H9 (cell line): Measurements from ENCODE around the gene GPR157. TPM values are rescaled to one million over a fixed set of nuclear protein-coding genes. Genes with fewer than 3 reads are reported as not detected.
"Not testable (repeated sequence)": the region's sequence is repeated elsewhere in the genome, so short reads cannot be mapped to it uniquely, and the experiment has no call there.

Experiments used
- DNase-seq: peaks from one replicate; pipeline ENCODE4 v3.0.0-alpha.2; 2017
- H2AFZ ChIP-seq: one replicate; pipeline ENCODE4 v1.6.1; 2013; ENCODE audit warnings: mild to moderate bottlenecking, low read length, control low read depth, moderate library complexity
- H2AK5ac ChIP-seq: 2 replicates; pipeline ENCODE4 v1.6.1; 2013; ENCODE audit warnings: low read length, control low read depth, mixed read lengths; ENCODE audit not compliant: insufficient read length
- H2BK120ac ChIP-seq: one replicate; pipeline ENCODE4 v1.6.1; 2013; ENCODE audit warnings: low read depth, mild to moderate bottlenecking, low read length, control low read depth, inconsistent platforms; ENCODE audit not compliant: poor library complexity, severe bottlenecking
- H2BK12ac ChIP-seq: 2 replicates; pipeline ENCODE4 v1.6.1; 2013; ENCODE audit warnings: low read length, control low read depth, mixed read lengths, low read depth; ENCODE audit not compliant: insufficient read length
- H2BK15ac ChIP-seq: 2 replicates; pipeline ENCODE4 v1.6.1; 2013; ENCODE audit warnings: low read depth, low read length, control low read depth
- H2BK20ac ChIP-seq: one replicate; pipeline ENCODE4 v1.6.1; 2013; ENCODE audit warnings: low read depth, mild to moderate bottlenecking, low read length, control low read depth, inconsistent platforms; ENCODE audit not compliant: poor library complexity, severe bottlenecking
- H2BK5ac ChIP-seq: 2 replicates; pipeline ENCODE4 v1.6.1; 2013; ENCODE audit warnings: low read length, control low read depth, mixed read lengths; ENCODE audit not compliant: insufficient read length
- H3K14ac ChIP-seq: 2 replicates; pipeline ENCODE4 v1.6.1; 2013; ENCODE audit warnings: low read length, control low read depth; ENCODE audit not compliant: insufficient read depth
- H3K18ac ChIP-seq: 2 replicates; pipeline ENCODE4 v1.6.1; 2013; ENCODE audit warnings: low read depth, mild to moderate bottlenecking, mixed read lengths, low read length, control low read depth; ENCODE audit not compliant: insufficient read length
- H3K23ac ChIP-seq: 2 replicates; pipeline ENCODE4 v1.6.1; 2013; ENCODE audit warnings: low read length, control low read depth, mixed read lengths, low read depth; ENCODE audit not compliant: insufficient read length
- H3K23me2 ChIP-seq: 2 replicates; pipeline ENCODE4 v1.6.1; 2013; ENCODE audit warnings: low read depth, mild to moderate bottlenecking, mixed read lengths, low read length, control low read depth; ENCODE audit not compliant: insufficient read length, poor library complexity, severe bottlenecking
- H3K27ac ChIP-seq: 2 replicates; pipeline ENCODE4 v1.5.1; 2013; ENCODE audit warnings: low read length, control low read depth, mixed read lengths, low read depth; ENCODE audit not compliant: insufficient read length
- H3K27me3 ChIP-seq: 2 replicates; pipeline ENCODE4 v1.6.1; 2013; ENCODE audit warnings: low read length, control low read depth, inconsistent platforms; ENCODE audit not compliant: insufficient read depth
- H3K4ac ChIP-seq: 2 replicates; pipeline ENCODE4 v1.6.1; 2013; ENCODE audit warnings: low read depth, mild to moderate bottlenecking, control low read depth, inconsistent platforms, low read length, moderate library complexity
- H3K4me1 ChIP-seq: 2 replicates; pipeline ENCODE4 v1.6.1; 2013; ENCODE audit warnings: low read length, control low read depth, inconsistent platforms; ENCODE audit not compliant: insufficient read depth
- H3K4me2 ChIP-seq: 2 replicates; pipeline ENCODE4 v1.6.1; 2013; ENCODE audit warnings: low read length, control low read depth, mixed read lengths; ENCODE audit not compliant: insufficient read length, insufficient read depth
- H3K56ac ChIP-seq: 2 replicates; pipeline ENCODE4 v1.6.1; 2013; ENCODE audit warnings: low read depth, mild to moderate bottlenecking, mixed read lengths, low read length, control low read depth; ENCODE audit not compliant: insufficient read length
- H3K79me1 ChIP-seq: 2 replicates; pipeline ENCODE4 v1.6.1; 2013; ENCODE audit warnings: low read depth, mild to moderate bottlenecking, moderate library complexity, low read length, control low read depth, inconsistent platforms; ENCODE audit not compliant: insufficient read depth, poor library complexity, severe bottlenecking
- H3K79me2 ChIP-seq: 2 replicates; pipeline ENCODE4 v1.6.1; 2013; ENCODE audit warnings: low read length, control low read depth, inconsistent platforms; ENCODE audit not compliant: insufficient read depth
- H3K9ac ChIP-seq: 2 replicates; pipeline ENCODE4 v1.6.1; 2013; ENCODE audit warnings: low read length, control low read depth, mixed read lengths; ENCODE audit not compliant: insufficient read length; ENCODE audit errors: extremely low read depth
- H3K9me3 ChIP-seq: one replicate; pipeline ENCODE4 v1.6.1; 2013; ENCODE audit warnings: low read depth, low read length, inconsistent platforms; ENCODE audit not compliant: control insufficient read depth
- H3T11ph ChIP-seq: one replicate; pipeline ENCODE4 v1.6.1; 2013; ENCODE audit warnings: mild to moderate bottlenecking, low read length, control low read depth, inconsistent platforms
- H4K20me1 ChIP-seq: one replicate; pipeline ENCODE4 v1.6.1; 2013; ENCODE audit not compliant: control insufficient read depth, insufficient read length, insufficient read depth
- H4K5ac ChIP-seq: 2 replicates; pipeline ENCODE4 v1.6.1; 2013; ENCODE audit warnings: low read depth, mild to moderate bottlenecking, mixed read lengths, low read length, control low read depth; ENCODE audit not compliant: insufficient read length
- H4K8ac ChIP-seq: replicated peaks from 2 replicates; pipeline ENCODE4 v1.6.1; 2013; ENCODE audit warnings: low read length, control low read depth, mixed read lengths, low read depth; ENCODE audit not compliant: insufficient read length
- H4K91ac ChIP-seq: 2 replicates; pipeline ENCODE4 v1.6.1; 2013; ENCODE audit warnings: low read depth, mild to moderate bottlenecking, moderate library complexity, mixed read lengths, low read length, control low read depth; ENCODE audit not compliant: insufficient read length
- H3K27ac Mint-ChIP-seq, 3 experiments: 2 replicates in 2 of 3; 3 replicates in 1 of 3; pipeline ENCODE4 v1.8.0; 2020 to 2021; ENCODE audit warnings: mixed read lengths in 3 of 3, mild to moderate bottlenecking in 1 of 3, moderate library complexity in 1 of 3
- H3K27me3 Mint-ChIP-seq: 2 replicates; pipeline ENCODE4 v1.8.0; 2021; ENCODE audit warnings: low read depth, mild to moderate bottlenecking, moderate library complexity, mixed read lengths
- H3K36me3 Mint-ChIP-seq, 3 experiments: 2 replicates in 2 of 3; 3 replicates in 1 of 3; pipeline ENCODE4 v1.8.0; 2020 to 2021; ENCODE audit warnings: low read depth in 3 of 3, mixed read lengths in 3 of 3; ENCODE audit not compliant: insufficient read depth in 1 of 3
- H3K4me1 Mint-ChIP-seq, 2 experiments: 2 replicates each; pipeline ENCODE4 v1.8.0; 2020; ENCODE audit warnings: mixed read lengths in 2 of 2
- H3K4me3 Mint-ChIP-seq, 2 experiments: 2 replicates in 1 of 2; 3 replicates in 1 of 2; pipeline ENCODE4 v1.8.0; 2020 to 2021; ENCODE audit warnings: mild to moderate bottlenecking in 2 of 2, mixed read lengths in 2 of 2, moderate library complexity in 1 of 2
- H3K9me3 Mint-ChIP-seq, 2 experiments: 2 replicates in 1 of 2; 3 replicates in 1 of 2; pipeline ENCODE4 v1.8.0; 2020; ENCODE audit warnings: mild to moderate bottlenecking in 2 of 2, mixed read lengths in 2 of 2, moderate library complexity in 1 of 2
- WGBS: extraction: QIAGEN DNeasy Blood & Tissue Kit; methylation state at CpG from one replicate; pipeline ENCODE4 v1.1.7; 2013; ENCODE audit warnings: missing lambda C conversion rate, low lambda C conversion rate, mixed read lengths; ENCODE audit not compliant: insufficient read length; ENCODE audit errors: extremely low coverage; 5-methylcytosine and 5-hydroxymethylcytosine counted together
- total RNA-seq: library from RNA; stranded (reverse); gene quantifications from 2 replicates; pipeline ENCODE4 v1.2.1, GENCODE V29; 2021
- TF ChIP-seq, protein P1 (sequence below): fragments of 200-600 bp; sonication (generic); conservative IDR thresholded peaks from 3 replicates; pipeline ENCODE4 v1.8.0; 2021; ENCODE audit warnings: antibody characterized with exemption, mild to moderate bottlenecking

Gene GPR157
- total RNA-seq, 1 experiment from 2014 or later: 3.8 TPM

DNA sequence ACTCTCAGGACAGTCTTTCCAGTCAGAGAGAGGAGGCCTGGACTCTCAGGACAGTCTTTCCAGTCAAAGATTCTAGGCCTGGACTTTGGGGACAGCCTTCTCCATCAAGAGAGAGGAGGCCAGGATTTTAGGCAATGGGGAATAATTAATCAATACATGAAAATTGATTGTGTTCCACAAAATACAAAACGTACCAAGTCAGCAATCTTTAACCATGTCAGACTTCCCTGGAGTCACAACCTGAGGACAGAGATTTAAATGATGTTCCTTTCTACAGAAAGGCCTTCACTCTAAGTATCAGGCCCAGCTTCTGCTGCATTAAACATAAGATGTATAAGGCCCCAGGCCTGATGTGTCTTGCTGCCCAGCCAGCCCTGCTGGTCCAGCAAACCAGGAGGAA, 27.0 kb upstream of the GPR157 start:
- H3K4me1 Mint-ChIP-seq: no peaks in the 10 kb centered on the region
- H3K56ac ChIP-seq: no peak overlapping the region
- H3K4ac ChIP-seq: no peak overlapping the region
- H3K27ac Mint-ChIP-seq: no peak overlapping the region
- TF ChIP-seq, protein P1, sequence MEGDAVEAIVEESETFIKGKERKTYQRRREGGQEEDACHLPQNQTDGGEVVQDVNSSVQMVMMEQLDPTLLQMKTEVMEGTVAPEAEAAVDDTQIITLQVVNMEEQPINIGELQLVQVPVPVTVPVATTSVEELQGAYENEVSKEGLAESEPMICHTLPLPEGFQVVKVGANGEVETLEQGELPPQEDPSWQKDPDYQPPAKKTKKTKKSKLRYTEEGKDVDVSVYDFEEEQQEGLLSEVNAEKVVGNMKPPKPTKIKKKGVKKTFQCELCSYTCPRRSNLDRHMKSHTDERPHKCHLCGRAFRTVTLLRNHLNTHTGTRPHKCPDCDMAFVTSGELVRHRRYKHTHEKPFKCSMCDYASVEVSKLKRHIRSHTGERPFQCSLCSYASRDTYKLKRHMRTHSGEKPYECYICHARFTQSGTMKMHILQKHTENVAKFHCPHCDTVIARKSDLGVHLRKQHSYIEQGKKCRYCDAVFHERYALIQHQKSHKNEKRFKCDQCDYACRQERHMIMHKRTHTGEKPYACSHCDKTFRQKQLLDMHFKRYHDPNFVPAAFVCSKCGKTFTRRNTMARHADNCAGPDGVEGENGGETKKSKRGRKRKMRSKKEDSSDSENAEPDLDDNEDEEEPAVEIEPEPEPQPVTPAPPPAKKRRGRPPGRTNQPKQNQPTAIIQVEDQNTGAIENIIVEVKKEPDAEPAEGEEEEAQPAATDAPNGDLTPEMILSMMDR: no peak
- H4K8ac ChIP-seq: no peak overlapping the region
- H3K79me2 ChIP-seq: no peaks in the 10 kb centered on the region; the same call in 1 of the 2 replicates
- no peak overlapping the region for H3K4me2 ChIP-seq
- no peak overlapping the region for H3K9ac ChIP-seq
- H3K79me1 ChIP-seq: peaks cover 5% of the 10 kb centered on the region
- no peak overlapping the region for H2BK120ac ChIP-seq
- no peaks in the 10 kb centered on the region for H3K23me2 ChIP-seq
- no peaks in the 10 kb centered on the region for H3K27me3 ChIP-seq
- no peak overlapping the region for H4K5ac ChIP-seq
- H3K18ac ChIP-seq: no peak overlapping the region
- H3K4me1 ChIP-seq: no peaks in the 10 kb centered on the region
- H3K4me3 Mint-ChIP-seq: no peak overlapping the region
- no CpG with 5 or more reads among the region's 1 CpG for WGBS
- H3K36me3 Mint-ChIP-seq: peaks cover 0 to 24% (median 13%) of the 10 kb centered on the region in 3 experiments; a peak in 4 of 7 replicates
- no peak overlapping the region for H4K91ac ChIP-seq
- no peak overlapping the region for H2AK5ac ChIP-seq
- no peak overlapping the region for H2BK15ac ChIP-seq
- no peak for DNase-seq
- H2BK12ac ChIP-seq: no peak overlapping the region
- H2AFZ ChIP-seq: no peak overlapping the region
- H3K23ac ChIP-seq: no peak overlapping the region
- no peak overlapping the region for H3T11ph ChIP-seq
- no peak overlapping the region for H2BK5ac ChIP-seq
- H4K20me1 ChIP-seq: no peaks in the 10 kb centered on the region
- no peaks in the 10 kb centered on the region for H3K9me3 Mint-ChIP-seq
- no peaks in the 10 kb centered on the region for H3K27me3 Mint-ChIP-seq
- H3K9me3 ChIP-seq: no peaks in the 10 kb centered on the region
- H3K27ac ChIP-seq: no peak overlapping the region
- no peak overlapping the region for H3K14ac ChIP-seq
- H2BK20ac ChIP-seq: no peak overlapping the region

DNA sequence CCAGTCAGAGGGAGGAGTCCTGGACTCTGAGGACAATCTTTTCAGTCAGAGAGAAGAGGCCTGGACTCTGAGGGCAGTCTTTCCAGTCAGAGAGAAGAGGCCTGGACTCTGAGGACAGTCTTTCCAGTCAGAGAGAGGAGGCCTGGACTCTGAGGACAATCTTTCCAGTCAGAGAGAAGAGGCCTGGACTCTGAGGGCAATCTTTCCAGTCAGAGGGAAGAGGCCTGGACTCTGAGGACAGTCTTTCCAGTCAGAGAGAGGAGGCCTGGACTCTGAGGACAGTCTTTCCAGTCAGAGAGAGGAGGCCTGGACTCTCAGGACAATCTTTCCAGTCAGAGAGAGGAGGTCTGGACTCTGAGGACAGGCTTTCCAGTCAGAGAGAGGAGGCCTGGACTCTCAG, 26.5 kb upstream of the GPR157 start:
- H2BK120ac ChIP-seq, H2AFZ ChIP-seq, H3K79me2 ChIP-seq, H3K27me3 Mint-ChIP-seq, H4K91ac ChIP-seq, H3K27ac Mint-ChIP-seq, H3K4me2 ChIP-seq, H2BK12ac ChIP-seq, H3K27me3 ChIP-seq, H3K4me3 Mint-ChIP-seq, H3K56ac ChIP-seq, H2BK5ac ChIP-seq, H2BK15ac ChIP-seq, H3K4ac ChIP-seq, H4K8ac ChIP-seq, H3K23ac ChIP-seq, H3K23me2 ChIP-seq, H3K4me1 Mint-ChIP-seq, DNase-seq, H3K9me3 ChIP-seq, H3K18ac ChIP-seq, H3K9ac ChIP-seq, H2BK20ac ChIP-seq, H3K79me1 ChIP-seq, H4K20me1 ChIP-seq, H3K27ac ChIP-seq, H2AK5ac ChIP-seq, H3K14ac ChIP-seq, H4K5ac ChIP-seq, H3T11ph ChIP-seq, H3K9me3 Mint-ChIP-seq, H3K4me1 ChIP-seq: not testable (repeated sequence)
- peaks cover 0 to 27% (median 14%) of the 10 kb centered on the region in 3 experiments; a peak in 4 of 7 replicates for H3K36me3 Mint-ChIP-seq
